ENCODE measurements around the gene FCRL5. TPM values are rescaled to one million over a fixed set of nuclear protein-coding genes. Genes with fewer than 3 reads are reported as not detected.

FCRL5 gene
- total RNA-seq, 1 donor from 2014 or later, result not detected

DNA sequence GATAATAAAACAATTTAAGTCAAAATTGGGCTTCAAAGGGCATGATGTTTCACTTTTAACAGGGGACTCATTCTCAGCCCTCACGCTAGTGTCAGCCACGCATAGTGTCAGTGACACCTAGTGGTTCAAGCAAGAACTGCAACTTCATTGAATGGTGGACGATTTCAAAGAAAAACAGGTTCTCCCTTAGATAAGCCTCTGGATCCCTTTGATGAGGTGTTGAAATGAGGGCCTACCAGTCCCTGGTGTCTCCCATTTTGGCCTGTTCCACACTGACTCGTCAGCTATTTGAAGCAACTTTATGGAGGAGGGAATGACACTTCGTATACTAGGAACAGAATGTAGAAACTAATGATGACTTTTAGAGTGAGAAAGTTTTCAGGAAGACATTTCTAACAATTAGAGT is 56.2 kb downstream of the FCRL5 start:
- Histone ChIP-seq H3K27ac (replicated peaks) (no peak overlapping the region), H3K36me3 (no peaks in the 10 kb centered on the region), H3K4me3 (no peak overlapping the region), H3K27me3 (ENCODE audit: low read depth) (peaks cover 62% of the 10 kb centered on the region), H3K9me3 (replicated peaks) (no peaks in the 10 kb centered on the region), H3K4me1 (no peaks in the 10 kb centered on the region)
- no peak for DNase-seq
- TF ChIP-seq CTCF (IDR thresholded peaks at IDR 0.05; ENCODE audit: borderline replicate concordance), result peak; percentile 93
- intact Hi-C loops (cut with micrococcal nuclease), result no loop called here

DNA sequence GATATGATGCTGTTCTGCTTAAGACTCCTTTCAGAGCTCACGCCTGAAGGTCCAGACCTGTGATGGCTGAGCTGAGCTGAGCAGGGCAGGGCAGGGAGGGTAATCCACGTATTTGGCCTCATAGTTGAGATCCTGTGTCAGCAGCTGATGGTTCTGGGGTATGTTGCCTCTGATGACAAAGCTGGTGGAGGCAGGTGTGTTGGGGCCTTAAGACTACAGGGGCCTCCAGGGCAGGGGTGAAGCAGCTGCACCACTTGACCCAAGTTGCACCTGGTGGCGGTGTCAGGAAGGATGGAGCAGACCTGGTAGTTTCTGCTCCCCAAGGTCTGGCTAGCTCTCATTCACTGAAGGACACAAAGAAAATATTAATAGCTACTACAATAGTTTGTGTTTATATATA is 57.0 kb downstream of the FCRL5 start:
- intact Hi-C loops (cut with micrococcal nuclease), result no loop called here
- Histone ChIP-seq H3K4me3 (no peak overlapping the region), H3K4me1 (no peaks in the 10 kb centered on the region), H3K27me3 (ENCODE audit: low read depth) (peaks cover 69% of the 10 kb centered on the region), H3K27ac (replicated peaks) (no peak overlapping the region), H3K36me3 (no peaks in the 10 kb centered on the region), H3K9me3 (replicated peaks) (no peaks in the 10 kb centered on the region)
- no peak for DNase-seq
- no peak for TF ChIP-seq CTCF (IDR thresholded peaks at IDR 0.05; ENCODE audit: borderline replicate concordance)

DNA sequence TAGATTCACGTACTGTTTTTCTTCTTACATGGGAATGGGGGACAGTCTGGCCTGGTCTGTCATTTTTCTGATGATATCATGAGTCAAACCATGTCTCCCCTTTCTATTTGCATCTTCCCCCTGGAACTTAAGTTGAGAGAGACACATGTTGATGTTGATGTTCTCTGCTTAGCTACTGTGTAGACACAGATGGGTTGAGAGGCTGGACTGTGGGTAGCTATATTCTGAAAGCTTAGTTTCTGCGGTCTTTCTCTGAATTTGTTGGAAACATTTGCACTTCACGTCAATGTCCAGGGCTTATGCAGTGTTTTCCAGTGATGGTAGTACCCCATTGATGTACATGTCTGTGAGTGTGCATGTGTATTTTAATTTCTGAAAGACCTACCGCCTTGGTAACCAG is 58.2 kb downstream of the FCRL5 start:
- Histone ChIP-seq H3K27me3 (ENCODE audit: low read depth) (peaks cover 63% of the 10 kb centered on the region), H3K36me3 (no peaks in the 10 kb centered on the region), H3K4me3 (no peak overlapping the region), H3K4me1 (no peaks in the 10 kb centered on the region), H3K9me3 (replicated peaks) (no peaks in the 10 kb centered on the region), H3K27ac (replicated peaks) (no peak overlapping the region)
- no peak for TF ChIP-seq CTCF (IDR thresholded peaks at IDR 0.05; ENCODE audit: borderline replicate concordance)
- intact Hi-C loops (cut with micrococcal nuclease), result no loop called here
- DNase-seq, result no peak

DNA sequence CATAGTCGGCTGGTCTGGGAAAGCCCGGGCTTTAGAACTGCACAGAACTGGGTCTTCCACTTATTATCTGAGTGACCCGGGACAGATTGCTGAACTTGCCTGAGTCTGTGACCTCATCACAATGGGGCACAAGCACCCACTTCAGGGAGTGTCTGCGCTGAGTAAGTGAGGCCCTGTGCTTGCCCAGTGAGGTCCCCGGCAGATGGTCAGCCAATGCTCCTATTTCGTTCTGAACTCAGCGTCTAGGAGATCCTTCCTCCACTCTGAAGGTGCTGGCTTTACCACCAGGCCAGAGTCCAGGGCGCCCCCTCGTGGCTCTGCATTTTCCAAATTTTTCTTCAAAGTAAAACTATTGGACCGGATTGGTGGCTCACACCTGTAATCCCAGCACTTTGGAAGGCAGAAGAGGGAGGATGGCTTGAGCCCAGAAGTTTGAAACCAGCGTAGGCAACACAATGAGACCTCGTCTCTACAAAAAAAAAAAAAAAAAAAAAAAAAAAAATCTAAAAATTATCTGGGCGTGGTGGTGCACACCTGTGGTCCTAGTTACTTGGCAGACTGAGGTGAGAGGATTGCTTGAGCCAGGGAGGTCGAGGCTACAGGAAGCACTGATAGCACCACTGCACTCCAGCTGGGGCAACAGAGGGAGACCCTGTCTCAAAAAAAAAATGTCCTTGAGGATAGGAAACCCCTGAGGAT is 61.7 kb downstream of the FCRL5 start:
- DNase-seq, result peak; percentile 26
- intact Hi-C loops (cut with micrococcal nuclease), result no loop called here

DNA sequence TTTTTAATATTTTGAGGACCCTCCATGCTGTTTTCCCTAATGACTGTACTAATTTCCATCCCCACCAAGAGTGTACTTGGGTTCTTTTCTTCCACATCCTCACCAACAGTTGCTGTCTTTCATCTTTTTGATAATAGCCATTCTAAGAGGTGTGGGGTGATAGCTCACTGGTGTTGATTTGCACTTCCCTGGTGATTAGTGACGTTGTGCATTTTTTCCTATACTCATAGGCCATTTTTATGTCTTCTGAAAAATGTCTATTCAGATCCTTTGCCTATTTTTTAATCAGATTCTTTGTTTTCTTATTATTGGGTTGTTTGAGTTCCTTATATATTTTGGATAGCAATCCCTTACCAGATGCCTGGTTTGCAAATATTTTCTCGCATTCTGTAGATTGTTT is 64.2 kb downstream of the FCRL5 start:
- H3K4me3 ChIP-seq, result no peak overlapping the region
- H3K4me1 ChIP-seq, result no peaks in the 10 kb centered on the region
- no peaks in the 10 kb centered on the region for H3K9me3 ChIP-seq (replicated peaks)
- H3K36me3 ChIP-seq, result no peaks in the 10 kb centered on the region
- DNase-seq, result no peak
- no peak overlapping the region for H3K27ac ChIP-seq (replicated peaks)
- intact Hi-C loops (cut with micrococcal nuclease), result loop anchor here (10.0 kb wide), 2 partner anchors 113 to 293 kb away; no protein-coding TSS in a partner anchor
- H3K27me3 ChIP-seq (ENCODE audit: low read depth), result peaks cover 30% of the 10 kb centered on the region
- TF ChIP-seq CTCF (IDR thresholded peaks at IDR 0.05; ENCODE audit: borderline replicate concordance), result no peak

More for the DNA sequence above, 61.7 kb downstream of the FCRL5 start:
- H3K27ac ChIP-seq (replicated peaks), result no peak overlapping the region
- H3K4me3 ChIP-seq, result no peak overlapping the region
- no peaks in the 10 kb centered on the region for H3K36me3 ChIP-seq
- no peaks in the 10 kb centered on the region for H3K9me3 ChIP-seq (replicated peaks)
- H3K27me3 ChIP-seq (ENCODE audit: low read depth), result peaks cover 49% of the 10 kb centered on the region
- TF ChIP-seq CTCF (IDR thresholded peaks at IDR 0.05; ENCODE audit: borderline replicate concordance), result peak; percentile 56
- no peaks in the 10 kb centered on the region for H3K4me1 ChIP-seq
